GM21786 (cell line): ENCODE measurements around the gene CNOT8.
"Not testable (repeated sequence)": the region's sequence is repeated elsewhere in the genome, so short reads cannot be mapped to it uniquely, and the experiment has no call there.

Experiments used
- ATAC-seq: cut with Tn5 transposase; IDR thresholded peaks from one replicate; pipeline ENCODE4 v1.9.1; 2021; ENCODE audit not compliant: unreplicated experiment

Gene CNOT8

GRCh38 chr5:154834053-154834452 lies 24.4 kb upstream of the CNOT8 start:
- no peak for ATAC-seq

GRCh38 chr5:154835701-154836052 lies 22.8 kb upstream of the CNOT8 start:
- ATAC-seq: not testable (repeated sequence)

GRCh38 chr5:154836225-154836624 lies 22.2 kb upstream of the CNOT8 start:
- no peak for ATAC-seq

GRCh38 chr5:154837009-154837901 lies 21.2 kb upstream of the CNOT8 start:
- ATAC-seq: no peak

GRCh38 chr5:154840435-154841272 lies 17.8 kb upstream of the CNOT8 start:
- ATAC-seq: no peak

GRCh38 chr5:154841273-154841661 lies 17.2 kb upstream of the CNOT8 start:
- no peak for ATAC-seq

GRCh38 chr5:154842689-154843530 lies 15.5 kb upstream of the CNOT8 start:
- no peak for ATAC-seq

GRCh38 chr5:154844809-154845208 lies 13.6 kb upstream of the CNOT8 start:
- ATAC-seq: no peak

GRCh38 chr5:154849264-154849785 lies 9.1 kb upstream of the CNOT8 start:
- ATAC-seq: no peak

- no peak for ATAC-seq
Observed at GRCh38 chr5:154849791-154850201, 8.6 kb upstream of the CNOT8 start.

GRCh38 chr5:154850255-154851062 lies 8.0 kb upstream of the CNOT8 start, which contains the start of gene FAXDC2:
Gene FAXDC2 (minus strand): TSS chr5:154850603. CDS start chr5:154838178, 12,425 bp downstream.
- ATAC-seq: no peak

GRCh38 chr5:154851351-154851750 lies 7.1 kb upstream of the CNOT8 start:
- no peak for ATAC-seq

- ATAC-seq: peak; percentile 59
Observed at GRCh38 chr5:154857530-154858296, 714 bp upstream of the CNOT8 start.

GRCh38 chr5:154858972-154859871 lies 795 bp downstream of the CNOT8 start:
- no peak for ATAC-seq

- ATAC-seq: no peak
Observed at GRCh38 chr5:154860123-154860522, 1.7 kb downstream of the CNOT8 start.

- no peak for ATAC-seq
Observed at GRCh38 chr5:154860765-154861164, 2.3 kb downstream of the CNOT8 start.

GRCh38 chr5:154861946-154862345 lies 3.5 kb downstream of the CNOT8 start:
- no peak for ATAC-seq

- ATAC-seq: no peak
Observed at GRCh38 chr5:154862766-154863165, 4.3 kb downstream of the CNOT8 start.
